H4 (cell line): ENCODE data around the gene LRTM1. TPM values are rescaled to one million over a fixed set of nuclear protein-coding genes. Genes with fewer than 3 reads are reported as not detected.
A peak's percentile ranks its signal among the peaks of the same experiment; 100 is the strongest.

Source experiments
- DNase-seq: peaks from one replicate; pipeline ENCODE4 v3.0.0-alpha.2; 2015; ENCODE audit warnings: low spot score
- total RNA-seq: library from RNA; depleted of rRNA; stranded (reverse); fragments of >200 nt; shearing (Covaris generic); gene quantifications from 2 replicates; pipeline ENCODE4 v1.2.3, GENCODE V29; 2014

LRTM1 gene
- total RNA-seq, 1 experiment from 2014 or later = not detected

DNA sequence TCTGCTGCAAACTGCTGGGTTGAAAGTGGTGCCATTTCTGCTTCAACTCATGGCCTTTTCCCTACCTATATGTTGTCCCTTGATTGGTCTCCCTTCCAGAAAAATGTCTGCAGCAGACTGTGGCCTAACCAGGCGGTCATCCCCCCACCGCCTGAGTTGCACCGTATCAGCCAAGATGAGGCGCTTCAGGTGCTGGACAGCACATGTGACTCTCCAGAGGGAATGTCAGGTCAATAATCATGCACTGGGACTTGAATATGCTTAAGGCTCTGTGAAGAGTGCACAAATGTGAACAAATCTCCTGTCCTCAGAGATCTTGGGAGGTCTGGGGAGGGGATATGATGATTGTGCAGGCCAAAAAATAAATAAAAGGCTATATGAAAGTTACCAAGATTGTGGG is 32.2 kb downstream of the LRTM1 start:
- DNase-seq = no peak

DNA sequence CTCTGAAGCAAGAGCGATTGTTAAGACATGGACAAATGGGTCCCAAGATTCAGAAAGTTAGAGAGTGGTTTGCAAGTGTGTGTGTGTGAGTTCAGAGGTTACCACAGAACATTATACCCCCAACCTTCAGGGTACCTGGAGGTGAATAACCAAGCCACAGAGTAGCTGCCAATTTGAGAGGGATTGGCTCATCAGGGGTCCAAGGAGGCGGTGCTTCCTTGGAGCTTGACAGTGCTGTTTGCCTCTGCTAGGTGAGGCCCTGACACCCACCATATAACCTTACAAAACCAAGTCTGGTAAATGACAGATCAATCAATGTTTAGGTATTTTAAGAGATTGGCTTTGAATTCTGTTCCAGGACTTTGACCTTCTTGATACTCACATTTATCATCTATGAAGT is 35.7 kb downstream of the LRTM1 start:
- no peak for DNase-seq

DNA sequence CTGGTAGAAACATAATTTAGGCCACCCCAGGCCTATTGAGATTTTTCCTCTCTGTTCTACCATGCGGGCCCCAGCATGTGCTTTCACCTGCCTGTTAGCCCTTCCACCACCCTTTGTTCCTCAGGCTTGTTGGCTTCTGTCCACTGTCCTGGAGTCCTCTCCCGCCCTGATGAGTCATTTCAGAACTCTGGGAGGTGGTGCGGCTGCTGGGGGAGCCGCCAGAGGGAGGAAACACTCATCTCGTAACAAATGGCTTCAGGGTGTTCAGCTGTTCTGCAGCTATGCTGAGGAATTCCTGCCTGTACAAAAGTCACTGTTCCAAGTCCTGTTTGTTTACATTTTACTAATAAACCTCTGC is 36.3 kb downstream of the LRTM1 start:
- peak; percentile 94 for DNase-seq

GRCh38 chr3:54889731-54890130 is 38.1 kb downstream of the LRTM1 start:
- DNase-seq = no peak

- DNase-seq = no peak
These were observed 39.0 kb downstream of the LRTM1 start for GRCh38 chr3:54888873-54889272.

DNA sequence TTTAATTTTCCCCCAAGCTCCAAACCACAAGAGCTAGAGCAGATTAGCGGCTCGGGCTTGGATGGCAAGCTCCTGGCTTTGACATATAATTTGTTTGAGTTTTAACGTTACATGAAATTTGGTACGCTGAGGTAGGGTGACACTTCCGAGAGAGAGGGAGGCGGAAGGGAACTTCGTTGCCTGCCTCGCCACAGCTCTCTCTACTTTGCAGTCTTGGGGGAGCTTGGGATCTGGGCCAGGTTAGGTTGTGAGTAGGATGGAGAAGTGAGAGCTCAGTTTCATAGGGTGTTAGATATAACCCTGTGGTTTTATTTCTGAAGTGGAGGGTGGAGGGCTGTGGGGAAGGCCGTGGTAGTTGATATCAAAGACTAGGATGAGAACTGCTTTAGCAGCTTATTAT is 39.7 kb downstream of the LRTM1 start:
- DNase-seq = no peak

DNA sequence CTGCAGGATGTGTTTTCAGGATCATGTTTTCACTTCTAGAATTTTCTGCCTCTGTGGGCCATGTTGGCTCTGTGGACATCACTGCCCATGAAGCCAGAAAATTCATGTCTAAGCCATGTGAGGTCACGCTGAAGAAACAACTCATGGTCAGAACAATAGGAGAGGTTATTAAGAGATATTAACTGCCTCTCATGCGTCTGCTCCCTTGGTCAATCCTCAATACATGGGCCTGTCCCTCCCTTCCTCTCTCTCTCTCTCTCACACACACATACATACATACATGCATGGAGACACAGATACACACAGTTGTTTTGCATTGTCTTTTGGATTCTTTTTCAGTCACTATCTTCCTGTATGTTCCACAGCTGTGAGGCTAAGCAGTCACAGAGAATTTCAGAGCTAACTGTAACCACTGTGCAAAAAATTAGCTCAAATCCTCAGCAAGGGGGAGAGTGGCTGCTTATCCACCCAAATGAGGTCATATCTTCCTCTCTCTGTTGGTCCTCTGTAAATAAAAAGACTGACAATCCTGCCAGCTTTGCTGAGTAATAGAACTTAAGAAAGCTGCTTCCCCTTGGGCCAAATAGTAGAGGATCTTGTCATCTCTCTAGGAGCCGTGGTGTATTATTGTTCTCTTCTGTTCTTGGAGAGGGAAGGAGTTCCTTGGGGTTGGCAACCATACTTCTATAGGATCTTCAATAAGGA is 45.6 kb downstream of the LRTM1 start:
- peak; percentile 70 for DNase-seq

DNA sequence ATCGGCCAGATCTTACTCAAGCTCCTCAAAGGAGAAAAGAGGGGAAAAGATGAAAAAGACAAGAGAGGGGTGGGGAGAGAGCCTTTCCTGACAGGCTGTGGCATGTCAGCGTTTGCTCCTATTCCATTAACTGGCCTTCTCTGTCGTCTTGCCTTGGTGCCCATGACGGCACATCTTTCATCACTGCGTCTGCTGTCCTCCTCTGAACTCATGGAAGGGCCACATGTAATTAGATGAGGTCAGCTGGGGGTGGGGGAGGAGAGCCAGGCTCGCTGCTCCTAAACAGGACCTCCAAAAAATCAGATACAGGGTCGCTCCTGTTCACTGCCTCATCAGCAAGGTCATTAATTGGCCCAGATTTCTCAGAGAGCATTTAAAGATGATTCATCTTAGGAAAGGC is 49.7 kb downstream of the LRTM1 start:
- no peak for DNase-seq

- DNase-seq = no peak
These were observed 50.1 kb downstream of the LRTM1 start for GRCh38 chr3:54877730-54878129.

GRCh38 chr3:54876694-54877093 is 51.2 kb downstream of the LRTM1 start:
- no peak for DNase-seq

- DNase-seq = no peak
These were observed 52.1 kb downstream of the LRTM1 start for GRCh38 chr3:54875596-54876268.

GRCh38 chr3:54874816-54875556 is 52.9 kb downstream of the LRTM1 start:
- DNase-seq = no peak

DNA sequence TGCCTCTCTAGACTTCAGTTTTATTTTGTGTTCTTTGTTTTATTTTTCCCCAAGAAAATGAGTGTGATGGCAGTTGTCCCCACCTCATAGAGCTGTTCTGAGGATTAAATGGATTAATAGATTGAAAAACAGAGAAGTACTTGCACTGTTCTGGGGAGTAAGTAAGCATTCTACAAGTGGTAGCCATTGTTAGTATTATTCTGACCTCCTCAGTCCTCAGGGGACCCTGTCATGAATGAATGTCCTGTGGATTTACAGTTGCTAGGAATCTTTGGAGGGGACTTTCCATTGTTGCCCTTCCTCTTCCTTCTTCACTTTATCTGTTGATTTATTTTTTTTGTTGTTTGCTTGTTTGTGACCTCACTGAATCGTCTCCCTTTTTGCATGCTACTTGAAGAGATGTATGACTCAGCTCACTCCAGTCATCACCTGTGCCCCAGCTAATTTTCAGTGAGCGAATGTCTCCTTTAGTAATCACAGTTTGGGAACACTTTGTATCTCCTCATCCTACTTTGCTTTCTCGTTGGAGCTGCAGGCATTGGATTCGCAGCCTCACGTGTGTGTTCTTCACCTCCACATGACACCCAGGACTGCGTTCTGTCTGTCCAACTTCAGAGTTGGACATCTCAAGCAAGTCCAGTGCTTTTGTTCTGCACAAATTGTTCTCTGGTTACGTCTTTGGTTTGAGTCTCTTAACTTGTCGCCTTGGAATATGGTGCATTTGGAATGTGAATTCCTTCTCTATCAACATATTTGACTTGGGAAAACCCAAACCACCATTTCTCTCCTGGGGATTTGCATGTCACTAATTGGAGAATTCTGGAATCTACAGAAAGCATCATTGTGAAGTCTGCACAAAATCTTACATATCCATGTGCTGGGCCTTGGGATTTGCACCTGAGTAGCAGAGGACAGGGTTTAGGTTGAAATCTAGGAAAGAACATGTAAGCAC is 54.5 kb downstream of the LRTM1 start:
- DNase-seq = no peak

GRCh38 chr3:54871867-54872266 is 56.0 kb downstream of the LRTM1 start:
- no peak for DNase-seq

DNA sequence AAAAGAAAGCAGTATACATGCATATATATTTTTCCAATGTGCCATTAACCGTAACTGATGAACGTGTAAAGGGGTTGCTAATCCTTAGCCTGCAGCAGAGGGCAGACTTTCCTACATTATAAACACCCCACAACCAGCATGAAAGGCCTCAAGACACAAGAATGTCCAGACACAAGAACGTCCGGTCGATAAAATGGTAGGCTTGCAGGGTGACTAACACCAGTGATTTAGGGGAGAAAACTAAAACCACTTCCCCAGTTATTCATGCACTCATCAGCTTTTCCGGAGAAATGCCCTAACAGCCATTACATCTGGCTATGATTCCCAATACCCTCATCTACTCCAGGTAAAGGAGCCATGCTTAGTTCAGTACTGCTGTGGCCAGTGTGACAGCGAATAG is 57.4 kb downstream of the LRTM1 start:
- DNase-seq = peak; percentile 79
